Endodermal cell (in vitro differentiated cells): ENCODE data around the gene MUC2. TPM values are rescaled to one million over a fixed set of nuclear protein-coding genes. Genes with fewer than 3 reads are reported as not detected.

ENCODE experiments used
- DNase-seq: peaks from one replicate; pipeline ENCODE4 v3.0.0-alpha.2; 2017
- H3K27ac ChIP-seq: 2 replicates; pipeline ENCODE4 v1.5.1; 2013; ENCODE audit warnings: mild to moderate bottlenecking, low read depth, low read length, moderate library complexity
- H3K27me3 ChIP-seq: 2 replicates; pipeline ENCODE4 v1.6.1; 2013; ENCODE audit warnings: mild to moderate bottlenecking, low read length, moderate library complexity; ENCODE audit not compliant: insufficient read depth, control insufficient read depth, poor library complexity, severe bottlenecking
- H3K36me3 ChIP-seq: 2 replicates; pipeline ENCODE4 v1.7.0; 2013; ENCODE audit warnings: mild to moderate bottlenecking, low read length, moderate library complexity; ENCODE audit not compliant: control insufficient read depth, insufficient read depth
- H3K4me1 ChIP-seq: one replicate; pipeline ENCODE4 v1.7.0; 2013; ENCODE audit warnings: low read length; ENCODE audit not compliant: control insufficient read depth, insufficient read depth
- H3K4me3 ChIP-seq: 2 replicates; pipeline ENCODE4 v1.5.1; 2013; ENCODE audit warnings: mild to moderate bottlenecking, low read length, moderate library complexity
- H3K9ac ChIP-seq: 2 replicates; pipeline ENCODE4 v1.6.1; 2013; ENCODE audit warnings: mild to moderate bottlenecking, low read length, moderate library complexity; ENCODE audit not compliant: poor library complexity, severe bottlenecking; ENCODE audit errors: extremely low read depth
- H3K9me3 ChIP-seq: 2 replicates; pipeline ENCODE4 v1.6.1; 2013; ENCODE audit warnings: mild to moderate bottlenecking, low read length, moderate library complexity; ENCODE audit not compliant: control insufficient read depth
- H3K27ac Mint-ChIP-seq: 2 replicates; pipeline ENCODE4 v1.8.0; 2020; ENCODE audit warnings: mixed read lengths
- H3K27me3 Mint-ChIP-seq: 2 replicates; pipeline ENCODE4 v1.8.0; 2021; ENCODE audit warnings: mild to moderate bottlenecking, mixed read lengths; ENCODE audit not compliant: insufficient read depth
- H3K36me3 Mint-ChIP-seq: 2 replicates; pipeline ENCODE4 v1.8.0; 2020; ENCODE audit warnings: low read depth, mixed read lengths
- H3K4me1 Mint-ChIP-seq: 2 replicates; pipeline ENCODE4 v1.8.0; 2020; ENCODE audit warnings: mixed read lengths
- H3K4me3 Mint-ChIP-seq: 2 replicates; pipeline ENCODE4 v1.8.0; 2020; ENCODE audit warnings: mild to moderate bottlenecking, moderate library complexity, mixed read lengths
- H3K9me3 Mint-ChIP-seq: 2 replicates; pipeline ENCODE4 v1.8.0; 2020; ENCODE audit warnings: mild to moderate bottlenecking, mixed read lengths
- CTCF ChIP-seq: fragments of 200-600 bp; sonication (generic); conservative IDR thresholded peaks from 2 replicates; pipeline ENCODE4 v1.5.0; 2021; ENCODE audit warnings: antibody characterized with exemption, mild to moderate bottlenecking
- WGBS, 2 experiments: methylation state at CpG; one replicate each; pipeline versions ENCODE4 v1.1.5 to v1.1.7; 2013; ENCODE audit warnings: missing lambda C conversion rate in 2 of 2, mixed read lengths in 1 of 2; ENCODE audit not compliant: insufficient coverage in 1 of 2, insufficient read length in 1 of 2; 5-methylcytosine and 5-hydroxymethylcytosine counted together
- total RNA-seq, 2 donors: library from RNA; stranded (reverse); fragmentation: NEBNext Ultra II Directional in 1 of 2; extraction: Animal tissue kit (Norgen Biotek cat#: 25700) in 1 of 2; gene quantifications; 2 replicates in 1 of 2; 3 replicates in 1 of 2; pipeline ENCODE4 v1.2.1, GENCODE V29; 2021

MUC2 gene
- total RNA-seq, 2 donors from 2014 or later, result not detected

DNA sequence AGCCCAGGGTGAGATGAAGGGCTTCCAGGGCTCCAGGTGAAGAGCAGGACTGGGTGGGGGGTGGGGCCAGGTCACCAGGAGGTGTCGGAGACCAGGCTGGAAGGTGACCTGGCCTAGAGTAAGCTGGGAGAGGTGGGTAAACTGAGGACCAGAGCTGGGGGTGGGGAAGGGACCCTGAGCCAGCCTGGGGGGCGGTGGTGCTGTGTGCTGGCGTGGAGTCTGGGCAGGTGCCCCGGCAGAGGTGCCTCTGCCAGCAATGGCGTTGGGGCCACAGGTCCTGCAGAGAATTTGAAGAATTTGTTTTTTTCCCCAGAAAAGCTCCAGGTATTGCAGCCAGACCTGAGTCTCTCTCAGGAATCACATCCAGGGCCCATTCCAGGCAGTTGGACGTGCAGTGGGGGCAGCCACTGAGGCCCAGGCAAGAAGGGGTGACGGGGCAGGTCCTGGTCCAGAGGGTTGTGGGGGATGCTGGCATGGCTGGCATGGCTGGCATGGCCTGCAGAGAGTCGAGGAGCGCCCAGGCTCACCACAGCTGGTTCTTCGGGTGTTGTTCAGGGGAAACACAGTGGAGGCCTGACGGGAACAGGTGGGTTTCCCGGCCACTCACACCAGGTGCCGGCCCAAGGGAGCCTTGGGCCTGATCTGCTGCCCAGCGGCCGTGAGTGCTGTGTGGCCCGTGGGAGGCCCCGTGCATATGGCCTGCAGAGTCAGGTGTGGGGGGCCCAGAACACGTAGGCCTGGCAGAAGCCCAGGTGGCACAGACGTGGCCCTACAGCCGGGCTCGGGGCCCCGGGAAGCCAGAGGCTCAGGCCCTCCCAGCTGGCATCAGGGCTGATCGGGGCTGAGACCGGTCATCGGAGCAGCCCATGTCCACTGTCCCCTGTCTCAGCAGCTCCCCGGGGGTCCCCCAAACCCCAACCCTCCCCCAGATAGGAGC is 31.8 kb upstream of the MUC2 start:
- peaks cover 5% of the 10 kb centered on the region for H3K9me3 Mint-ChIP-seq
- 92 to 95% methylated on average over 12 to 26 of the region's 26 CpGs for WGBS, 2 experiments

GRCh38 chr11:1043563-1044096 is 31.0 kb upstream of the MUC2 start:
- H3K4me3 Mint-ChIP-seq, result no peak overlapping the region
- WGBS, 2 experiments, result 94 to 96% methylated on average over 20 of the region's 20 CpGs
- no peak overlapping the region for H3K9ac ChIP-seq
- H3K27me3 ChIP-seq, result no peaks in the 10 kb centered on the region
- H3K36me3 ChIP-seq, result no peaks in the 10 kb centered on the region
- H3K27me3 Mint-ChIP-seq, result peaks cover 4% of the 10 kb centered on the region
- no peak overlapping the region for H3K4me3 ChIP-seq
- DNase-seq, result no peak
- peaks cover 5% of the 10 kb centered on the region for H3K9me3 Mint-ChIP-seq
- peaks cover 8% of the 10 kb centered on the region for H3K9me3 ChIP-seq
- no peaks in the 10 kb centered on the region for H3K36me3 Mint-ChIP-seq
- H3K4me1 ChIP-seq, result no peaks in the 10 kb centered on the region
- H3K27ac Mint-ChIP-seq, result no peak overlapping the region
- H3K4me1 Mint-ChIP-seq, result no peaks in the 10 kb centered on the region
- TF ChIP-seq CTCF, result no peak
- no peak overlapping the region for H3K27ac ChIP-seq

More for the DNA sequence above, 31.8 kb upstream of the MUC2 start:
- no peak for DNase-seq
- Mint-ChIP-seq H3K27ac (no peak overlapping the region), H3K4me1 (no peaks in the 10 kb centered on the region), H3K4me3 (no peak overlapping the region), H3K27me3 (peaks cover 4% of the 10 kb centered on the region), H3K36me3 (no peaks in the 10 kb centered on the region)
- H3K9ac ChIP-seq, result no peak overlapping the region
- no peaks in the 10 kb centered on the region for H3K27me3 ChIP-seq
- no peaks in the 10 kb centered on the region for H3K36me3 ChIP-seq
- no peaks in the 10 kb centered on the region for H3K4me1 ChIP-seq
- no peak overlapping the region for H3K27ac ChIP-seq
- peaks cover 8% of the 10 kb centered on the region for H3K9me3 ChIP-seq
- H3K4me3 ChIP-seq, result no peak overlapping the region
- no peak for TF ChIP-seq CTCF

DNA sequence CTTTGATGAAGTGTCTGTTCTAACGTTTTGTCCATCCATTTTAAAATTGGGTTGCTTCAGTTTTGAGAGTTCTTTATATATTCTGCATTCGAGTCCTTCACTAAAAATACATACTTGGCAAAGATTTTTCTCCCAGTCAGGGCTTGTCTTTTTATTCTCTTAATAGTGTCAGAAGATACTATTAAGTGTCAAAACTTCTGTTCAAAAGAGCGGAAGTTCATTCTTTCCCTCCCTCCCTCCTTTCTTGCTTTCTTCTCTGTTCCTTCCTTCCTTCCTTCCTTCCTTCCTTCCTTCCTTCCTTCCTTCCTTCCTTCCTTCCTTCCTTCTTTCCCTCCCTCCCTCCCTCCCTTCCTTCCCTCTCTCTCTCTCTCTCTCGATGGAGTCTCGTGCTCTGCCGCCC is 30.5 kb upstream of the MUC2 start:
- WGBS, 2 experiments, result 76 to 86% methylated on average over 5 to 6 of the region's 6 CpGs
- TF ChIP-seq CTCF, result no peak
- H3K4me3 Mint-ChIP-seq, result no peak overlapping the region

More for the DNA sequence above, 30.5 kb upstream of the MUC2 start:
- no peaks in the 10 kb centered on the region for H3K27me3 ChIP-seq
- Mint-ChIP-seq H3K9me3 (peaks cover 5% of the 10 kb centered on the region), H3K27me3 (peaks cover 4% of the 10 kb centered on the region), H3K27ac (no peak overlapping the region), H3K4me1 (no peaks in the 10 kb centered on the region), H3K36me3 (no peaks in the 10 kb centered on the region)
- H3K27ac ChIP-seq, result no peak overlapping the region
- no peak for DNase-seq
- no peak overlapping the region for H3K9ac ChIP-seq
- peaks cover 8% of the 10 kb centered on the region for H3K9me3 ChIP-seq
- no peaks in the 10 kb centered on the region for H3K4me1 ChIP-seq
- H3K4me3 ChIP-seq, result no peak overlapping the region
- no peaks in the 10 kb centered on the region for H3K36me3 ChIP-seq
